RPMI8226 (cell line): ENCODE results near the gene FARP2.

Experiments
- DNase-seq: peaks from one replicate; pipeline ENCODE4 v3.0.0-alpha.2; 2015

FARP2 gene

GRCh38 chr2:241324775-241325174 is 31.3 kb upstream of the FARP2 start:
- no peak for DNase-seq

- no peak for DNase-seq
These were observed 30.8 kb upstream of the FARP2 start for GRCh38 chr2:241325257-241325656.

GRCh38 chr2:241329669-241330615 is 26.1 kb upstream of the FARP2 start:
- DNase-seq, result no peak

GRCh38 chr2:241330616-241330981 is 25.5 kb upstream of the FARP2 start:
- no peak for DNase-seq

GRCh38 chr2:241334813-241335212 is 21.3 kb upstream of the FARP2 start:
- DNase-seq, result no peak

GRCh38 chr2:241339839-241340630 is 16.1 kb upstream of the FARP2 start:
- DNase-seq, result no peak

GRCh38 chr2:241340631-241341163 is 15.4 kb upstream of the FARP2 start:
- peak; percentile 29 for DNase-seq

- no peak for DNase-seq
These were observed 11.0 kb upstream of the FARP2 start for GRCh38 chr2:241344925-241345651.

GRCh38 chr2:241349941-241350340 is 6.1 kb upstream of the FARP2 start:
- no peak for DNase-seq

- DNase-seq, result no peak
These were observed 5.6 kb upstream of the FARP2 start for GRCh38 chr2:241350530-241350877.

GRCh38 chr2:241350878-241351639 is 5.0 kb upstream of the FARP2 start:
- no peak for DNase-seq

GRCh38 chr2:241351640-241352031 is 4.4 kb upstream of the FARP2 start:
- DNase-seq, result no peak

GRCh38 chr2:241352227-241352626 is 3.9 kb upstream of the FARP2 start:
- DNase-seq, result no peak

GRCh38 chr2:241354668-241355658 is 1.1 kb upstream of the FARP2 start:
- peak; percentile 81 for DNase-seq

GRCh38 chr2:241356871-241357260 is 781 bp downstream of the FARP2 start:
- DNase-seq, result no peak

GRCh38 chr2:241357531-241357930 is 1.4 kb downstream of the FARP2 start:
- peak; percentile 65 for DNase-seq

GRCh38 chr2:241358470-241358869 is 2.4 kb downstream of the FARP2 start:
- DNase-seq, result peak; percentile 52

GRCh38 chr2:241359481-241360045 is 3.5 kb downstream of the FARP2 start:
- no peak for DNase-seq

GRCh38 chr2:241363426-241363825 is 7.3 kb downstream of the FARP2 start:
- DNase-seq, result no peak

- no peak for DNase-seq
These were observed 8.7 kb downstream of the FARP2 start for GRCh38 chr2:241364781-241365180.

- DNase-seq, result no peak
These were observed 10.6 kb downstream of the FARP2 start for GRCh38 chr2:241366678-241367077.
